IMR-90 (cell line): ENCODE results near the gene SUB1. TPM values are rescaled to one million over a fixed set of nuclear protein-coding genes. Genes with fewer than 3 reads are reported as not detected.

Experiments
- ATAC-seq: fragments of 200-7000 bp; cut with Tn5 transposase; 2 replicates; pipeline ENCODE4 v1.9.1; 2020; ENCODE audit warnings: low read depth, mild to moderate bottlenecking, moderate library complexity
- BruUV-seq: library from RNA; stranded (reverse); fragments of 400-500 nt; replicated peaks from 2 replicates; lab custom pipeline; 2021; lab: Mats Ljungman, UMichigan
- CTCF ChIA-PET: fragments of 300-600 bp; formaldehyde crosslinking; extraction: SDS; loops from one replicate; lab custom pipeline; 2021; ENCODE audit warnings: antibody characterized with exemption; lab: Yijun Ruan, JAX
- POLR2A ChIA-PET: fragments of 300-600 bp; sonication (Branson Sonifier 250); formaldehyde crosslinking; loops from one replicate; lab custom pipeline; 2022; ENCODE audit warnings: antibody characterized with exemption; ENCODE audit not compliant: unreplicated experiment; lab: Charles Lee
- DNase-seq: peaks from one replicate; pipeline ENCODE4 v3.0.0; 2013
- H2AFZ ChIP-seq: replicated peaks from 2 replicates; pipeline ENCODE3; 2013; ENCODE audit warnings: low read length, mild to moderate bottlenecking; ENCODE audit not compliant: poor library complexity
- H2AK5ac ChIP-seq: 2 replicates; pipeline ENCODE4 v1.6.1; 2013; ENCODE audit warnings: low read depth, low read length, inconsistent platforms
- H2AK9ac ChIP-seq: replicated peaks from 2 replicates; pipeline ENCODE3; 2013; ENCODE audit warnings: mild to moderate bottlenecking, low read depth, low read length, moderate library complexity; ENCODE audit not compliant: poor library complexity
- H2BK120ac ChIP-seq: 2 replicates; pipeline ENCODE4 v1.6.1; 2013; ENCODE audit warnings: low read depth, low read length, inconsistent platforms
- H2BK15ac ChIP-seq: 3 replicates; pipeline ENCODE4 v1.6.1; 2013; ENCODE audit warnings: low read depth, low read length, inconsistent platforms
- H2BK20ac ChIP-seq: 2 replicates; pipeline ENCODE4 v1.6.1; 2013; ENCODE audit warnings: low read depth, mild to moderate bottlenecking, inconsistent platforms, low read length, moderate library complexity
- H2BK5ac ChIP-seq: 2 replicates; pipeline ENCODE4 v1.6.1; 2013; ENCODE audit warnings: mild to moderate bottlenecking, low read depth, low read length, inconsistent platforms; ENCODE audit not compliant: poor library complexity, severe bottlenecking
- H3K14ac ChIP-seq: replicated peaks from 2 replicates; pipeline ENCODE4 v1.6.1; 2013; ENCODE audit warnings: low read depth, low read length, inconsistent platforms
- H3K18ac ChIP-seq: 2 replicates; pipeline ENCODE4 v1.6.1; 2013; ENCODE audit warnings: low read depth, low read length, control low read depth
- H3K23ac ChIP-seq: 2 replicates; pipeline ENCODE4 v1.6.1; 2013; ENCODE audit warnings: low read depth, low read length, inconsistent platforms
- H3K27ac ChIP-seq: 2 replicates; pipeline ENCODE4 v1.5.1; 2013; ENCODE audit warnings: mild to moderate bottlenecking, control low read depth, low read length; ENCODE audit not compliant: insufficient read depth
- H3K27me3 ChIP-seq: 2 replicates; pipeline ENCODE4 v1.6.1; 2013; ENCODE audit warnings: low read length; ENCODE audit not compliant: control insufficient read depth, insufficient read depth
- H3K36me3 ChIP-seq: 2 replicates; pipeline ENCODE4 v1.6.1; 2013; ENCODE audit warnings: low read length, mixed read lengths; ENCODE audit not compliant: control insufficient read depth, insufficient read depth
- H3K4ac ChIP-seq: 2 replicates; pipeline ENCODE4 v1.6.1; 2013; ENCODE audit warnings: low read depth, low read length, inconsistent platforms
- H3K4me1 ChIP-seq: 2 replicates; pipeline ENCODE4 v1.6.1; 2013; ENCODE audit warnings: low read length, mixed read lengths; ENCODE audit not compliant: control insufficient read depth, insufficient read depth
- H3K4me2 ChIP-seq: 2 replicates; pipeline ENCODE4 v1.6.1; 2013; ENCODE audit warnings: low read depth, mild to moderate bottlenecking, control low read depth, low read length, moderate library complexity
- H3K4me3 ChIP-seq: 2 replicates; pipeline ENCODE4 v1.5.1; 2013; ENCODE audit warnings: low read depth, mild to moderate bottlenecking, control low read depth, low read length, moderate library complexity; ENCODE audit not compliant: insufficient read depth
- H3K56ac ChIP-seq: 2 replicates; pipeline ENCODE4 v1.6.1; 2013; ENCODE audit warnings: low read length, inconsistent platforms; ENCODE audit not compliant: insufficient read depth; ENCODE audit errors: extremely low read depth
- H3K79me1 ChIP-seq, 2 experiments: 2 replicates each; pipeline ENCODE4 v1.6.1; 2013; ENCODE audit warnings: low read length in 2 of 2, inconsistent platforms in 1 of 2, low read depth in 1 of 2
- H3K9ac ChIP-seq: 2 replicates; pipeline ENCODE4 v1.6.1; 2013; ENCODE audit warnings: low read depth, low read length, control low read depth
- H3K9me1 ChIP-seq: 2 replicates; pipeline ENCODE4 v1.6.1; 2013; ENCODE audit warnings: low read length, inconsistent platforms; ENCODE audit not compliant: insufficient read depth
- H3K9me3 ChIP-seq: 2 replicates; pipeline ENCODE4 v1.6.1; 2013; ENCODE audit warnings: low read length; ENCODE audit not compliant: control insufficient read depth, insufficient read depth
- H4K20me1 ChIP-seq: 2 replicates; pipeline ENCODE4 v1.6.1; 2013; ENCODE audit warnings: low read length, inconsistent platforms; ENCODE audit not compliant: insufficient read depth
- H4K5ac ChIP-seq: 2 replicates; pipeline ENCODE4 v1.6.1; 2013; ENCODE audit warnings: mild to moderate bottlenecking, low read depth, low read length, control low read depth
- H4K8ac ChIP-seq, 2 experiments: 2 replicates each; pipeline ENCODE4 v1.6.1; 2013; ENCODE audit warnings: low read depth in 2 of 2, low read length in 2 of 2, control low read depth in 1 of 2, inconsistent platforms in 1 of 2
- H4K91ac ChIP-seq: 2 replicates; pipeline ENCODE4 v1.6.1; 2013; ENCODE audit warnings: low read depth, low read length, inconsistent platforms; ENCODE audit not compliant: insufficient read depth
- CEBPB ChIP-seq: IDR thresholded peaks from 2 replicates; pipeline ENCODE4 v1.6.1; 2012; ENCODE audit warnings: low read depth, low read length, improper control_type of control experiment
- MAZ ChIP-seq: IDR thresholded peaks from 2 replicates; pipeline ENCODE4 v1.6.1; 2012; ENCODE audit warnings: low read depth, mild to moderate bottlenecking, low read length, improper control_type of control experiment, moderate library complexity, borderline replicate concordance
- RAD21 ChIP-seq: IDR thresholded peaks from 2 replicates; pipeline ENCODE4 v1.6.1; 2012; ENCODE audit warnings: low read length, improper control_type of control experiment
- SMC3 ChIP-seq: fragments of 150-350 bp; IDR thresholded peaks from 2 replicates; pipeline ENCODE4 v1.6.1; 2016; ENCODE audit warnings: low read depth, mild to moderate bottlenecking, antibody characterized with exemption, low read length, moderate library complexity
- WGBS, 2 experiments: methylation state at CpG; one replicate each; pipeline versions ENCODE4 v1.1.5 to v1.1.7; 2013; ENCODE audit warnings: missing lambda C conversion rate in 2 of 2; ENCODE audit not compliant: insufficient read length in 1 of 2; ENCODE audit errors: extremely low coverage in 2 of 2; 5-methylcytosine and 5-hydroxymethylcytosine counted together
- dilution Hi-C: fragments of 300-500 bp; cut with HindIII; formaldehyde crosslinking; loops from one replicate; pipeline ENCODE4 v1.14.3; 2018; ENCODE audit warnings: low sequenced_read_pairs; ENCODE audit not compliant: unreplicated experiment
- in situ Hi-C: fragments of 300-500 bp; cut with MboI; formaldehyde crosslinking; loops from 3 replicates; pipeline ENCODE4 v1.14.3; 2019; ENCODE audit warnings: low sequenced_read_pairs, inconsistent platforms, mixed read lengths
- intact Hi-C: fragments of 100-400 bp; cut with micrococcal nuclease; formaldehyde crosslinking; loops from 2 replicates; pipeline ENCODE4 v1.10.0; 2022
- polyA plus RNA-seq, 3 experiments: library from polyadenylated mRNA; depleted of rRNA; stranded (reverse); fragments of >200 nt; gene quantifications; 2 replicates each; pipeline ENCODE4 v1.2.3, GENCODE V29; 2012; ENCODE audit warnings: low replicate concordance in 1 of 3
- total RNA-seq: library from RNA; depleted of rRNA; stranded (reverse); fragments of >200 nt; gene quantifications from 2 replicates; pipeline ENCODE4 v1.2.3, GENCODE V29; 2012
- TF ChIP-seq, protein P1 (sequence below): fragments of 150-350 bp; IDR thresholded peaks from 2 replicates; pipeline ENCODE4 v1.6.1; 2017; ENCODE audit warnings: mild to moderate bottlenecking, antibody characterized with exemption, low read length, low read depth
- TF ChIP-seq, protein P2 (sequence below): conservative IDR thresholded peaks from 2 replicates; pipeline ENCODE4 v1.5.1; 2012; ENCODE audit warnings: mild to moderate bottlenecking, low read depth, low read length, improper control_type of control experiment

Gene SUB1
- total and polyA plus RNA-seq, 2 of the 4 experiments (the other 2 are of a cell fraction), result 19.5 to 155 TPM

DNA sequence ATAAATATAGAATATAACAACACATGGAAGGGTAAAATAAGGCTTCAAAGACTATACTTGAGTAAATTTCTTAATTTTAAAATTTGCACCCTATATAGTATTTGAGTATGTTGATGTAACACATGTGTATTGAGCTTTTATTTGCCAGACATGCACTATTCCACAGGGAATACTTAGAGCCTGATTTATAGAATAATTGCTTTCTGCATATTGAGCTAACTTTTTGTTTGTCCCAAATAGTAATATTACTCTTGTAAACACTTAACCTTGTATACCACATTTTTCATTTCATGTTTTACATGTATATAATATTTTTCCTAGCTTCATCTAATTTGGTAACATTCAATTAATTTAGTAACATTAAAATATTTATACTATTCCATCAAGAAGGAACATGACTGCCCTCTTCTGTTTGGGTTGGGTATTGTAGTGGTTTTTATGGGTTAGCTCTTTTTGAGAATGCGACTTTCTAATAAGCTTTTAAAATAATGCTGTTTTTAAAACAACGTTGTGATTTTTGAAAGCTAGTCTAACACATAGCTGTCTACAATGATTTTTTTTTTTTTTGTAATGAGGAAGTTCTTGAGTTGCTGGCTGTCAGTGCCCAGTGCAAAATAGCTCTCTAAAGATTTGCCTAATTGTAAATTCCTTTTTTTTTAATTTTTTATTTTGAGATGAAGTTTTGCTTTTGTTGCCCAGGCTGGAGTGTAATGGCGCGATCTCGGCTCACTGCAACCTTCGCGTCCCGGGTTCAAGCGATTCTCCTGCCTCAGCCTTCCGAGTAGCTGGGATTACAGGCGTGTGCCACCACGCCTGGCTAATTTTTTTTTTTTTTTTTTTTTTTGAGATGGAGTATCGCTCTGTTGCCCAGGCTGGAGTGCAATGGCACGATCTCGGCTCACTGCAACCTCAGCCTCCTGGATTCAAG lies 4.8 kb downstream of the SUB1 start:
- Histone ChIP-seq H2BK5ac (no peak overlapping the region), H3K9me1 (no peaks in the 10 kb centered on the region), H3K9ac (no peak overlapping the region), H2BK120ac (no peak overlapping the region), H3K4me2 (no peak overlapping the region), H3K27ac (no peak overlapping the region), H3K14ac (no peak overlapping the region), H3K56ac (no peak overlapping the region), H2AFZ (no peak overlapping the region), H4K91ac (no peak overlapping the region), H2AK5ac (no peak overlapping the region), H3K4me1 (no peaks in the 10 kb centered on the region), H3K27me3 (no peaks in the 10 kb centered on the region), H3K4me3 (no peak overlapping the region), H2BK20ac (no peak overlapping the region), H3K9me3 (no peaks in the 10 kb centered on the region), H2BK15ac (no peak overlapping the region), H3K4ac (no peak overlapping the region), H2AK9ac (no peak overlapping the region), H3K36me3 (peaks cover 32% of the 10 kb centered on the region), H3K79me1 (peaks cover 21 to 44% of the 10 kb centered on the region in 2 experiments), H4K20me1 (peaks cover 62% of the 10 kb centered on the region), H4K5ac (no peak overlapping the region), H3K23ac (no peak overlapping the region), H4K8ac (no peak overlapping the region), H3K18ac (no peak overlapping the region)
- TF ChIP-seq CEBPB (no peak), RAD21 (peak; percentile 74), SMC3 (peak; percentile 71), MAZ (no peak)
- TF ChIP-seq, protein P1, sequence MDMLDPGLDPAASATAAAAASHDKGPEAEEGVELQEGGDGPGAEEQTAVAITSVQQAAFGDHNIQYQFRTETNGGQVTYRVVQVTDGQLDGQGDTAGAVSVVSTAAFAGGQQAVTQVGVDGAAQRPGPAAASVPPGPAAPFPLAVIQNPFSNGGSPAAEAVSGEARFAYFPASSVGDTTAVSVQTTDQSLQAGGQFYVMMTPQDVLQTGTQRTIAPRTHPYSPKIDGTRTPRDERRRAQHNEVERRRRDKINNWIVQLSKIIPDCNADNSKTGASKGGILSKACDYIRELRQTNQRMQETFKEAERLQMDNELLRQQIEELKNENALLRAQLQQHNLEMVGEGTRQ, result no peak
- TF ChIP-seq, protein P2, sequence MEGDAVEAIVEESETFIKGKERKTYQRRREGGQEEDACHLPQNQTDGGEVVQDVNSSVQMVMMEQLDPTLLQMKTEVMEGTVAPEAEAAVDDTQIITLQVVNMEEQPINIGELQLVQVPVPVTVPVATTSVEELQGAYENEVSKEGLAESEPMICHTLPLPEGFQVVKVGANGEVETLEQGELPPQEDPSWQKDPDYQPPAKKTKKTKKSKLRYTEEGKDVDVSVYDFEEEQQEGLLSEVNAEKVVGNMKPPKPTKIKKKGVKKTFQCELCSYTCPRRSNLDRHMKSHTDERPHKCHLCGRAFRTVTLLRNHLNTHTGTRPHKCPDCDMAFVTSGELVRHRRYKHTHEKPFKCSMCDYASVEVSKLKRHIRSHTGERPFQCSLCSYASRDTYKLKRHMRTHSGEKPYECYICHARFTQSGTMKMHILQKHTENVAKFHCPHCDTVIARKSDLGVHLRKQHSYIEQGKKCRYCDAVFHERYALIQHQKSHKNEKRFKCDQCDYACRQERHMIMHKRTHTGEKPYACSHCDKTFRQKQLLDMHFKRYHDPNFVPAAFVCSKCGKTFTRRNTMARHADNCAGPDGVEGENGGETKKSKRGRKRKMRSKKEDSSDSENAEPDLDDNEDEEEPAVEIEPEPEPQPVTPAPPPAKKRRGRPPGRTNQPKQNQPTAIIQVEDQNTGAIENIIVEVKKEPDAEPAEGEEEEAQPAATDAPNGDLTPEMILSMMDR, result peak; percentile 75
- WGBS, 2 experiments, result no CpG with 5 or more reads among the region's 15 CpGs
- in situ Hi-C loops (loop anchor here (5.0 kb wide), 1 partner anchor 103 kb away; no protein-coding TSS in a partner anchor), dilution Hi-C loops (no loop called here), intact Hi-C loops (loop anchor here (1.0 to 5.0 kb wide), 5 partner anchors 83 to 832 kb away; no protein-coding TSS in a partner anchor)
- DNase-seq (peak; percentile 66), ATAC-seq (no peak)
- ChIA-PET CTCF (interaction anchor here (0.5 to 2.5 kb wide), 17 partner anchors 9 to 358 kb away, joined by 3 to 81 read pairs (median 4); no protein-coding TSS in a partner anchor), POLR2A (interaction anchor here (0.6 to 0.7 kb wide), 2 partner anchors 206 to 306 kb away, joined by 5 to 8 read pairs; no protein-coding TSS in a partner anchor)
- BruUV-seq, result no TSS peak
